ENCODE measurements around the gene ATP10A. TPM values are rescaled to one million over a fixed set of nuclear protein-coding genes. Genes with fewer than 3 reads are reported as not detected.

Gene ATP10A
- total RNA-seq, 6 experiments from 2014 or later = 31.0 to 39.5 (median 33.9) TPM

DNA sequence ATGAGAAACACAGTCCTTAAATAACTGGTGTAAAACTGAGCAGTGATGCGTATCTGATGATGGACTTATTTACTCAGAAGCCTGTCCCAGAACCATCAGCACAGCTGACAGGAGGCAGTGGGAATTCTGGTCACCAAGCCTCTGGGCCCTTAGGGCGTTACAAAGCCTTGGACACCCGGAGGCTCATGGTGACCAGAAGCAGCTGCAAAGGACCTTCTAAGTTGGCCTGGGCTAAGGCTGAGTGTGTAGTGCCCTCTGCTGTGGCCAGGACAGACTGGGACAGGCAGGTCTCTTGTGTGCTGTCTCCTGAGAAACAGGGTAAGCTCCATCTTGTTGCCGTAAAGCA is 168.9 kb downstream of the ATP10A start:
- no peak overlapping the region for H3K4me3 Mint-ChIP-seq
- H3K4me1 Mint-ChIP-seq (ENCODE audit: low read depth) = peaks cover 37% of the 10 kb centered on the region
- DNase-seq = no peak
- 0 out of 2 replicates have a peak overlapping the region, but pooled peaks have one; percentile 7 for H3K27ac Mint-ChIP-seq
- no peaks in the 10 kb centered on the region for H3K9me3 Mint-ChIP-seq
- no peaks in the 10 kb centered on the region for H3K27me3 Mint-ChIP-seq (ENCODE audit: insufficient read depth)
- H3K36me3 Mint-ChIP-seq (ENCODE audit: low read depth) = peaks cover 20% of the 10 kb centered on the region
- TF ChIP-seq, protein P1, sequence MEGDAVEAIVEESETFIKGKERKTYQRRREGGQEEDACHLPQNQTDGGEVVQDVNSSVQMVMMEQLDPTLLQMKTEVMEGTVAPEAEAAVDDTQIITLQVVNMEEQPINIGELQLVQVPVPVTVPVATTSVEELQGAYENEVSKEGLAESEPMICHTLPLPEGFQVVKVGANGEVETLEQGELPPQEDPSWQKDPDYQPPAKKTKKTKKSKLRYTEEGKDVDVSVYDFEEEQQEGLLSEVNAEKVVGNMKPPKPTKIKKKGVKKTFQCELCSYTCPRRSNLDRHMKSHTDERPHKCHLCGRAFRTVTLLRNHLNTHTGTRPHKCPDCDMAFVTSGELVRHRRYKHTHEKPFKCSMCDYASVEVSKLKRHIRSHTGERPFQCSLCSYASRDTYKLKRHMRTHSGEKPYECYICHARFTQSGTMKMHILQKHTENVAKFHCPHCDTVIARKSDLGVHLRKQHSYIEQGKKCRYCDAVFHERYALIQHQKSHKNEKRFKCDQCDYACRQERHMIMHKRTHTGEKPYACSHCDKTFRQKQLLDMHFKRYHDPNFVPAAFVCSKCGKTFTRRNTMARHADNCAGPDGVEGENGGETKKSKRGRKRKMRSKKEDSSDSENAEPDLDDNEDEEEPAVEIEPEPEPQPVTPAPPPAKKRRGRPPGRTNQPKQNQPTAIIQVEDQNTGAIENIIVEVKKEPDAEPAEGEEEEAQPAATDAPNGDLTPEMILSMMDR (IDR thresholded peaks at IDR 0.05) = peak; percentile 16; the same call in 1 of the 2 replicates

DNA sequence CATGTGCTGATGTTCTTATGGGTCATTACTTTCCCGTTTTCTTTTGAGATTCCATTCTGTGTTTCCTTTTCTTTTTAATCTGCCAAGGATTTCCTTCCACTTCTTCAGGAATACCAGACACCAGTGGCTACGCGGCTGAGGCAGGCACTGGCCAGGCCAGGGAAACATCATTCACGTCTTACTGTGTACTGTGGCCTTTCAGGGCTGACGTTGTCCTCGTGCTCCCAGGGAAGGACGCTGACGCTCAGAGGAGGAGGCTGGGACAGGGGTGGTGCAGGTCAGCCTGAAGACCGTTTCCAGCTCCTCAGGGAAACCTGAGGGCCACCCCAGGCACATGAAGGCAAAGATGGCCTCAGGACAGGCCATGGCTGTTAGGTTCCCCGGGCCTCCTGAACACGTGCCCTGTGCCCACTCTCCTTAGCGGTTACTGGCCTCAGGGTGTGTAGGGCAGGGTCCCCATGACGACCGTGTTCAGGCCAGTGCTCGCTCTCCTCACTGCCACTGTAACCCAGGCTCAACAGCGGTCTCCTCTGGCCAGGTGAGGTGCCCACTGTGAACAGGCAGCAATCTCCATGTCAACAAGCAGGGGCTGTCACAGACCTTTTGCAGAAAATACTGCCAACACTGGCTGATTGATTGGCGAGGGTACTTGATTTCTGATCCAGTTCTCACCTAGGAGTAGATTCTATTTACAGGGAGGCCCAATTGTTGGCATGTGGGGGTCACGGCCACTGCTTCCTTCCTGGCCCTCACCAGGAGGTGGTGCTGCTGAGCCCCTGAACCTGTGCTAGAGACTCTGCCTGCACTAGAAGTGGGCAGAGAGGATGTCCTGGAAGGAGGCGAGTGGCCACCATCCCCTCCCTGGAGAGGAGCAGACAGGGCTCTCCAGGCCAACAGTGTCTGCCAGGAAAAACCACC is 169.5 kb downstream of the ATP10A start:
- no peaks in the 10 kb centered on the region; the same call in 1 of the 2 replicates for H3K27me3 Mint-ChIP-seq (ENCODE audit: insufficient read depth)
- peaks cover 37% of the 10 kb centered on the region for H3K4me1 Mint-ChIP-seq (ENCODE audit: low read depth)
- H3K36me3 Mint-ChIP-seq (ENCODE audit: low read depth) = peaks cover 21% of the 10 kb centered on the region
- peak overlapping the region; percentile 7; the same call in 1 of the 2 replicates for H3K27ac Mint-ChIP-seq
- DNase-seq = peak; percentile 20
- H3K4me3 Mint-ChIP-seq = no peak overlapping the region
- TF ChIP-seq, protein P1 (IDR thresholded peaks at IDR 0.05) = peak; percentile 84
- no peaks in the 10 kb centered on the region for H3K9me3 Mint-ChIP-seq

DNA sequence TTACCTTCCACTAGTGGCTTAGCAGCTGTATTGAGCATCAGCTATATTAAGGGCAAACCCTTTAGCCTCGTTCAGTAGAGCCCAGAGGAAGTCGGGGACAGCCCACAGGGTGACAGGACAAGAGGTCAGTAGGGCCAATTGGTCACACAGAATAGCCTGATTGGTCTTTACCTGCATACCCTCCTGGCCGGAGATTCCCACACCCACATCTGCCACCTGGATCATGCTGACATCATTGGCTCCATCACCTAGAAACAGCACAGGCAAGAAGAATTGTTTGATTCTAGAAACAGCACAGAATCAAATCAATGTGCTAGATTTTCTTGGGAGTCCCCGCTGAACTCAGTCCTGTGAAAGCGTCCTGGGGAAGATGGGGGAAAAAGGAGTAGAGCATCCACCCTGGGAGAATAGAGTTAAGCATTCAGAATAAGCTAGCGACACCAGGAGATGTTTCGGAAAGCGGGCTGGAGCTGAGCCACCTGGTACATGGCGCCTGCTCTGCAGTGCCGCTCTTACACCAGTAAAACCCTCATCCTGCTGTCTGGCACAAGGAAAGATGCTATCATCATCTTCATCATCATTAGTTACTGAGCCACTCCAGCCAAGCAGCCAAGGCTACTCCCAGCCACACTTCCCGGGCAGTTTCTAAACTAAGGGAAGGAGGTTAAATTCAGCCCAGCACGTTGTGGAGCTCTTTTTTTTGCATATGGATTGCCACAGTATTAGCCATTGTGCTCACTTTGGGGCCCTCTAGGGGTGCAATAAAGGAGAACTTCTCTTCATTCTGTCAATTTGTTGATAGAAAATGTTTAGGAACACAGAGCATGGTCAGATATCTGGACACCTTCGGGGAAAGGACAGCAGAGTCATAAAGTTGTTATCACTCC is 171.3 kb downstream of the ATP10A start:
- no peaks in the 10 kb centered on the region for H3K9me3 Mint-ChIP-seq
- peak overlapping the region; percentile 86 for H3K27ac Mint-ChIP-seq
- H3K4me1 Mint-ChIP-seq (ENCODE audit: low read depth) = peaks cover 30% of the 10 kb centered on the region
- no peaks in the 10 kb centered on the region; the same call in 1 of the 2 replicates for H3K27me3 Mint-ChIP-seq (ENCODE audit: insufficient read depth)
- H3K4me3 Mint-ChIP-seq = peak overlapping the region; percentile 71
- peak; percentile 29 for DNase-seq
- TF ChIP-seq, protein P1 (IDR thresholded peaks at IDR 0.05) = peak; percentile 62; the same call in 1 of the 2 replicates
- peaks cover 21% of the 10 kb centered on the region for H3K36me3 Mint-ChIP-seq (ENCODE audit: low read depth)

DNA sequence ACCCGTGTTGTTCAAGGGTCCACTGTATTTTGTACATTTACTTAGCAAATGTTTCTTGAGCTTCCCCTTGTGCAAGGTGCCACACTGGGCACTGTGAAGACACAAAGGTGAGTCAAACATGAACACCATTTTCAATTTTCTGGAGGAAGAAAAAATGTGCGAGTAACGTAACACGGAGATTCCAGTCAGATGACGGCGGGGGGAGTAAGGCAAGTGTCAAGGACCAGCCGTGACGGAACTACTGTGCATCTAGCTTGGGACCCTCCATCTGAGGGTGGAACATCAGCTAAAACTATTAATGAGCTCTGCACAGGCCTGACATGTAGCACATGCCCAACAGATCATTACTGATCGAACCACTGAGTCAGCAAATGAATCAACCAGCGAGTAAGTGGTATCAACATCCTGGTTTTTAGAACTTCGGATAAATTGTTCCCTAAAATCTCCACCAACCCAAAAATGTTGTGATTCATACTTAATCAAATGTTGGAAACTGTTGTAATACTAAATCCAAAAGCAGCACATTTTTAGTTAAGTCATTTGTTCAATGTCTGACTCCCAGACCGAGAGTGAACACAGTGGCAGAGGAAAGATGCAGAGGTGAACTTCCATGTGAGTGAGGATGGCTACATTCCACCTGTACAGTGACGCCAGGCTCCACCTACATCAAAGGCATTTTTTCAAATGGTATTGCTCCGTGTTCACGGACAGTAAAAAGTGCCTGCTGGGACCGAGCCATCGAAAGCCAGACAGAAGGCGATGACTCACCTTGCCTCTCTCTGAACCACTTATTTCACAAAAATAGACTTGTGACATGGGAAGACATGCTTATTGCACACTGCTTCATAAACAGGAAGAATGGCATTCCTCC is 172.2 kb downstream of the ATP10A start:
- Mint-ChIP-seq H3K9me3 (no peaks in the 10 kb centered on the region), H3K27ac (peak overlapping the region; percentile 86), H3K36me3 (ENCODE audit: low read depth) (peaks cover 21% of the 10 kb centered on the region), H3K4me3 (peak overlapping the region; percentile 71), H3K4me1 (ENCODE audit: low read depth) (peaks cover 33% of the 10 kb centered on the region), H3K27me3 (ENCODE audit: insufficient read depth) (no peaks in the 10 kb centered on the region; the same call in 1 of the 2 replicates)
- TF ChIP-seq, protein P1 (IDR thresholded peaks at IDR 0.05) = no peak
- DNase-seq = peak; percentile 85
